ENCODE measurements around the gene EWSR1.

The EWSR1 gene

GRCh38 chr22:29334696-29335344, 66.8 kb downstream of the EWSR1 start:
- in situ Hi-C loops (cut with HindIII; ENCODE audit: low sequenced_read_pairs): no loop called here

GRCh38 chr22:29335656-29336055, 67.6 kb downstream of the EWSR1 start:
- in situ Hi-C loops (cut with HindIII; ENCODE audit: low sequenced_read_pairs): no loop called here

- in situ Hi-C loops (cut with HindIII; ENCODE audit: low sequenced_read_pairs): no loop called here
Measured at GRCh38 chr22:29336751-29337490, 68.9 kb downstream of the EWSR1 start.

GRCh38 chr22:29337631-29338284, 69.7 kb downstream of the EWSR1 start:
- in situ Hi-C loops (cut with HindIII; ENCODE audit: low sequenced_read_pairs): no loop called here

- in situ Hi-C loops (cut with HindIII; ENCODE audit: low sequenced_read_pairs): no loop called here
Measured at GRCh38 chr22:29338398-29338797, 70.3 kb downstream of the EWSR1 start.

- in situ Hi-C loops (cut with HindIII; ENCODE audit: low sequenced_read_pairs): no loop called here
Measured at GRCh38 chr22:29339381-29340235, 71.5 kb downstream of the EWSR1 start.

- in situ Hi-C loops (cut with HindIII; ENCODE audit: low sequenced_read_pairs): no loop called here
Measured at GRCh38 chr22:29340566-29340965, 72.5 kb downstream of the EWSR1 start.

- in situ Hi-C loops (cut with HindIII; ENCODE audit: low sequenced_read_pairs): no loop called here
Measured at GRCh38 chr22:29341056-29341848, 73.2 kb downstream of the EWSR1 start.

GRCh38 chr22:29341849-29342127, 73.7 kb downstream of the EWSR1 start:
- in situ Hi-C loops (cut with HindIII; ENCODE audit: low sequenced_read_pairs): no loop called here

- in situ Hi-C loops (cut with HindIII; ENCODE audit: low sequenced_read_pairs): no loop called here
Measured at GRCh38 chr22:29342177-29342576, 74.1 kb downstream of the EWSR1 start.

GRCh38 chr22:29342577-29343312, 74.7 kb downstream of the EWSR1 start:
- in situ Hi-C loops (cut with HindIII; ENCODE audit: low sequenced_read_pairs): no loop called here

- in situ Hi-C loops (cut with HindIII; ENCODE audit: low sequenced_read_pairs): no loop called here
Measured at GRCh38 chr22:29343313-29343805, 75.3 kb downstream of the EWSR1 start.

GRCh38 chr22:29344137-29344536, 76.1 kb downstream of the EWSR1 start:
- in situ Hi-C loops (cut with HindIII; ENCODE audit: low sequenced_read_pairs): no loop called here

- in situ Hi-C loops (cut with HindIII; ENCODE audit: low sequenced_read_pairs): loop anchor here (5.0 kb wide), 1 partner anchor 68 kb away; no protein-coding TSS in a partner anchor
Measured at GRCh38 chr22:29344889-29345288, 76.8 kb downstream of the EWSR1 start.

- in situ Hi-C loops (cut with HindIII; ENCODE audit: low sequenced_read_pairs): loop anchor here (5.0 kb wide), 1 partner anchor 69 kb away; no protein-coding TSS in a partner anchor
Measured at GRCh38 chr22:29345932-29346331, 77.9 kb downstream of the EWSR1 start.

- in situ Hi-C loops (cut with HindIII; ENCODE audit: low sequenced_read_pairs): loop anchor here (5.0 kb wide), 1 partner anchor 69 kb away; no protein-coding TSS in a partner anchor
Measured at GRCh38 chr22:29346659-29347058, 78.6 kb downstream of the EWSR1 start.

GRCh38 chr22:29348041-29348440, 80.0 kb downstream of the EWSR1 start:
- in situ Hi-C loops (cut with HindIII; ENCODE audit: low sequenced_read_pairs): loop anchor here (5.0 kb wide), 1 partner anchor 71 kb away; no protein-coding TSS in a partner anchor

- in situ Hi-C loops (cut with HindIII; ENCODE audit: low sequenced_read_pairs): loop anchor here (5.0 kb wide), 1 partner anchor 72 kb away; no protein-coding TSS in a partner anchor
Measured at GRCh38 chr22:29348956-29349355, 80.9 kb downstream of the EWSR1 start.

All from endothelial cell of hepatic sinusoid (primary cell).